ENCODE measurements around the gene PIP4P1.
A peak's percentile ranks its signal among the peaks of the same experiment; 100 is the strongest.

PIP4P1 gene

DNA sequence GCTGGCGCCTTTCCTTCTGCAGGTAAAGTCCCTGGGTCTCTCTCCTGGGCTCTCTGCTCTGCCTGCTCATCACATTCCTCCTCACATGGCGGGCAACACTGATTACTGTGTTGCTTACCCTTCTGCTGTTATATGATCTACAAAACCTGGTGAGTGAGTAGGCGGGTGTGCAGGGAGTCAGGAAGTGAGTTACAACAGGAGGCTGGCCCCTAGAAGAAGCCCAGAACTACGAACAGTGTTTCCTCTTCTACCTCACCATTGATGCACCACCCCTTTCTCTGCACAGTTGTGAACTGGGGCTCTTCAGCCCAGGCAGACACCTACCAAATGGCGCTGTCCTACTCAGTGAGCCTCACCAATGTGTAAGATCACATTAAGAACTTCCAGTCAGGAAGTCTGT lies 20.4 kb downstream of the PIP4P1 start:
- Mint-ChIP-seq H3K9me3 (no peaks in the 10 kb centered on the region), H3K4me3 (peak overlapping the region in 1 of 2 donors; percentile 28), H3K27ac (peak overlapping the region in 1 of 2 donors; percentile 41), H3K36me3 (ENCODE audit: insufficient read depth) (no peaks in the 10 kb centered on the region), H3K4me1 (ENCODE audit: low read depth in 2 of 2) (peaks cover 6 to 7% of the 10 kb centered on the region in 2 donors), H3K27me3 (peaks cover 0 to 7% of the 10 kb centered on the region in 2 donors)
- DNase-seq = peak in 1 of 3 experiments; percentile 7
- ATAC-seq (replicated peaks) = peak; percentile 87

DNA sequence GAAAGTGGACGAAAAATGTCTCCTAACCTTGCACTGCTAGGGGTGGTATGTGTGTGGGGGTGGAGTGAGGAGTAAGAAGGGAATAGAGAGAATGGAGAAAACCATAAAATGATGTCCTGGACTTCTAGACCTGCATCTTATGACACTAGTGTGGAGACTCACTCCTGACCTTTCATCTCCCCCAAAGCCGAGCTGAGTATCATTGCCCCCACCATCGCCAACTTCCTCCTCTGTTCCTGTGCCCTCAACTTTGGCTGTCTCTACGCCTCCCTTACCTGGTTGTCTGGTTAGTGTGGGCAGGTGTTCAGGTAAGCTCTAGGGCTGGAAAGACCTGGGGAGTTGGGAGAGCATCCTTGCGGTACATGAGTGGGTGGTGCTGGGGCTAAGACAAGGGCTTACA lies 20.8 kb downstream of the PIP4P1 start:
- no peak for ATAC-seq (replicated peaks)
- H3K27ac Mint-ChIP-seq = peak overlapping the region in 1 of 2 donors; percentile 41
- no peak for DNase-seq
- H3K9me3 Mint-ChIP-seq = no peaks in the 10 kb centered on the region
- H3K4me1 Mint-ChIP-seq (ENCODE audit: low read depth in 2 of 2) = peaks cover 6 to 7% of the 10 kb centered on the region in 2 donors
- H3K36me3 Mint-ChIP-seq (ENCODE audit: insufficient read depth) = no peaks in the 10 kb centered on the region
- no peak overlapping the region for H3K4me3 Mint-ChIP-seq
- H3K27me3 Mint-ChIP-seq = peaks cover 0 to 7% of the 10 kb centered on the region in 2 donors

GRCh38 chr14:20438664-20439063 lies 22.6 kb downstream of the PIP4P1 start:
- Mint-ChIP-seq H3K36me3 (ENCODE audit: insufficient read depth) (no peaks in the 10 kb centered on the region), H3K9me3 (no peaks in the 10 kb centered on the region), H3K4me3 (no peak overlapping the region), H3K27ac (no peak overlapping the region), H3K27me3 (peaks cover 0 to 7% of the 10 kb centered on the region in 2 donors), H3K4me1 (ENCODE audit: low read depth in 2 of 2) (peaks cover 6 to 7% of the 10 kb centered on the region in 2 donors)
- DNase-seq = no peak
- no peak for ATAC-seq (replicated peaks)

DNA sequence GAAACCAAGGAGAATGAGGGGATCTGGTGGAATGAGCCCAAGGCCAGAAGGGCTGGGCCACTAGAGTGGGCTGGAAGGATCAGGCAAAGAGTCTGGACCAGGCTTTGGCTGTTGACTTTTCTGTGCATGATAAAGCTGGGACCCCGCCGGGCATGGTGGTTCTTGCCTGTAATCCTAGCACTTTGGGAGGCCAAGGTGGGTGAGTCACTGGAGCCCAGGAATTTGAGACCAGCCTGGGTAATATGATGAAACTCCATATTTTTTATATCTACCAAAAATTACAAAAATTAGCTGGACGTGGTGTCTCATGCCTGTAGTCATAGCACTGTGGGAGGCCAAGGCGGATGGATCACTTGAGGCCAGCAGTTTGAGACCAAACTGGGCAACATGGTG lies 24.9 kb downstream of the PIP4P1 start:
- H3K27ac Mint-ChIP-seq = no peak overlapping the region
- no peak for ATAC-seq (replicated peaks)
- H3K4me3 Mint-ChIP-seq = no peak overlapping the region
- H3K36me3 Mint-ChIP-seq (ENCODE audit: insufficient read depth) = no peaks in the 10 kb centered on the region
- H3K27me3 Mint-ChIP-seq = peaks cover 0 to 7% of the 10 kb centered on the region in 2 donors
- peaks cover 6 to 7% of the 10 kb centered on the region in 2 donors for H3K4me1 Mint-ChIP-seq (ENCODE audit: low read depth in 2 of 2)
- no peaks in the 10 kb centered on the region for H3K9me3 Mint-ChIP-seq
- DNase-seq = no peak

DNA sequence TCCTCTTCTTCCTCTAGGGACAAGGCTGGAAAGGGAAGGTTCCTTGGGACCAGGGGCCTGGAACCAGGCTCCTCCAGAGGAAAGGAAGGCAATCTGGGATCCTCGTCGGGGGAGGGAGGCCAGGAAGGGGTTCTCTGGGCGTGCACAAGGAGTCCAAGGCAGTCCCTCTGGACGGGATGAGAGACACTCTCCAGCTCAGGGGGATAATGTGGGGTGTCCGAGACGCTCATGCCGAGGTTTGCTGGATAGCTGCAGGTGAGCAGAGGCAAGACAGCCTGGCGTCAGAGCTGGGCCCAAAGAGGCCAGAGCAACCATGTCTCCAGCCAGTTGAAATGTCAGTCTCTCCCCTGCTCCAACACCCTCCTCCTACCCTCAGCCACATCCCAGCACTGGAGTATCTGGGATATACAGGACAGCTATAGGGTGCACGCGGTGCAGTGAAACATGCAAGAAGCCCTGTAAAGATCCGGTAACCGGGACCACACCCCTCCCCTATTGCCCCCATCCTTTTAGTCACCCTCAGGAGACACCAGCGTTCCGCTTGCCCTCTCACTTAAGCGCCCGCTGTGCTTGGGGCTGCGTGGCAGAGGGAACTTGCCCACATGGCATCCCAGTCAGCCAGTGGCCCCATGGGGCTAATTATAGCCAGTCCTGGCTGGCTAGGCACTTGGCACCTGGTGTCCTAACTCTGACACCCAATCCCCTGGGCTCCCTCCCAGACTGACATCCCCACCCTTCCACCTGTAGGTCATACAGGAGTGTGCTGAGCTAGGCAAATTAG lies 25.5 kb downstream of the PIP4P1 start, which contains the start of gene KLHL33:
TSS of gene KLHL33 (minus strand) at position 585 of the 781 bp plus-strand sequence. CDS start at position 230, 355 bp downstream.
- Mint-ChIP-seq H3K9me3 (no peaks in the 10 kb centered on the region), H3K4me3 (no peak within 1 kb of the TSS), H3K4me1 (ENCODE audit: low read depth in 2 of 2) (peaks cover 3 to 4% of the 10 kb centered on the region in 2 donors), H3K36me3 (ENCODE audit: insufficient read depth) (no peaks in the 10 kb centered on the region), H3K27me3 (peaks cover 0 to 7% of the 10 kb centered on the region in 2 donors), H3K27ac (no peak within 1 kb of the TSS)
- DNase-seq (no peak), ATAC-seq (replicated peaks) (no peak)

DNA sequence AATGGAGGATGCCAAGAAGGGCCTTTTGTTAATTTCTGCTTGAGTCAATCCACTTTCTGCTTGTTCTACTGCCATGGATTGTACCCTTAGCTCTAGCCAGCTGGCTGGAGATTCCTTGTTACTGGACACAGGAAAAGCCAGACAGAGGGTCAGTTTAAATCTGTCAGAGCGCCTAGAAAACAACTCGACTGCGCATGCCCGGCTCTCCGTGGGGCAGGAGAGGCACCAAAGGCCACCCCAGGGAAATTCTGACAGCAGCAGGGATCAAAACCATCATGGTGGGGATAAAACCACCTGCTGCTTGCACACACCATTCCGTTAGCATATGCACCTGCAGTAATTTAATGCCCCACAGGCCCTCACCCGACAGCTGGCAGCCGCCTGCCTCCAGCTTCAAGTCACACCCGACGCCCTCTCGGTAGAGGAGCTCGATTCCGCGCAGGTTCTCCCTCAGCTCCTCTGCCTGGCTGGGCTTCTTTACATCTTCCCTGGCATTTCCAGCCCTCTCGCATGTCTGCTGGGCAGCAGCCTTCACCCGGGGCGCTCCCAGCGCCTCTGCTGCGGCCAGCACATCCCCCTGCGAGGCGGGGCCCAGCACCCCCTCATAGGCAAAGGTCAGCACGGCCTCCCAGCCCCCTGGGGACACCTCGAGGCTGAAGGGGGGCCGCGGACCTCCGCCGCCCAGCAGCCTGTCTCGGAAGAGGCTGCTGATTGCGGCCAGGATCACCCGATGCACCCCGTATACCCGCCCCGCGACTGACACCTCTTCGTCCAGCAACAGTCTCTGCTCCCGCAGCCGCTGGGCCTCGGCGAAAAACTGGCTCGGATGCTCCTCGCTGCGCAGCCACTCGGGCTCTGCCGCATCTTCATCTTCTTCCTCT lies 26.3 kb downstream of the PIP4P1 start:
- ATAC-seq (replicated peaks) (no peak), DNase-seq (no peak)
- no peaks in the 10 kb centered on the region for H3K9me3 Mint-ChIP-seq
- H3K27ac Mint-ChIP-seq = no peak overlapping the region
- no peak overlapping the region for H3K4me3 Mint-ChIP-seq
- peaks cover 0 to 7% of the 10 kb centered on the region in 2 donors for H3K27me3 Mint-ChIP-seq
- no peaks in the 10 kb centered on the region for H3K4me1 Mint-ChIP-seq (ENCODE audit: low read depth in 2 of 2)
- no peaks in the 10 kb centered on the region for H3K36me3 Mint-ChIP-seq (ENCODE audit: insufficient read depth)

- ATAC-seq (replicated peaks) (no peak), DNase-seq (no peak)
- Mint-ChIP-seq H3K27me3 (no peaks in the 10 kb centered on the region), H3K36me3 (ENCODE audit: insufficient read depth) (no peaks in the 10 kb centered on the region), H3K27ac (peak overlapping the region in 1 of 2 donors; percentile 81), H3K4me1 (ENCODE audit: low read depth in 2 of 2) (peaks cover 9 to 11% of the 10 kb centered on the region in 2 donors), H3K9me3 (no peaks in the 10 kb centered on the region), H3K4me3 (no peak overlapping the region)
These were observed 31.2 kb downstream of the PIP4P1 start for GRCh38 chr14:20429801-20430669.

GRCh38 chr14:20428802-20429201 lies 32.4 kb downstream of the PIP4P1 start:
- no peaks in the 10 kb centered on the region for H3K27me3 Mint-ChIP-seq
- peak overlapping the region; percentile 81 to 84 for H3K27ac Mint-ChIP-seq
- peak overlapping the region; percentile 30 to 45 for H3K4me3 Mint-ChIP-seq

DNA sequence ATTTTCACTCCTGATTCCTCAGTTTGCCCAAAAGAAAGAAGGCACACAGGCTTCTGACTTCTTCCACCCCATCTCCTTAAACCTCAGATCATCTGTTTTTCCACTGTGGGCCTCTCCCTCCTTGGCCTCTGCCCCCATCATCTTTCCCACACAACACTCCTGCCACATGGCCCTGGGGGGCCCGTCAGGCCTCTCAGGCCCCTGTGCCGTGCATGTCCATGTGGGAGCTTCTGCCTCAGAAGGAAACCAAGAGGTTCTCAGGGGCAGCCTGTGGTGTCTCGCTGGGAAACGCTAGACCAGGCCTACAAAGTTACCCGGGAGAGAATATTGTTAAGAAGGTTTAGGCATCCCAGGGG lies 33.2 kb downstream of the PIP4P1 start:
- ATAC-seq (replicated peaks) = no peak
- Mint-ChIP-seq H3K27ac (peak overlapping the region; percentile 81 to 84), H3K4me1 (ENCODE audit: low read depth in 2 of 2) (peaks cover 9 to 11% of the 10 kb centered on the region in 2 donors)

More at GRCh38 chr14:20428802-20429201, 32.4 kb downstream of the PIP4P1 start:
- Mint-ChIP-seq H3K9me3 (no peaks in the 10 kb centered on the region), H3K36me3 (ENCODE audit: insufficient read depth) (no peaks in the 10 kb centered on the region), H3K4me1 (ENCODE audit: low read depth in 2 of 2) (peaks cover 9 to 11% of the 10 kb centered on the region in 2 donors)
- DNase-seq (no peak), ATAC-seq (replicated peaks) (no peak)

DNA sequence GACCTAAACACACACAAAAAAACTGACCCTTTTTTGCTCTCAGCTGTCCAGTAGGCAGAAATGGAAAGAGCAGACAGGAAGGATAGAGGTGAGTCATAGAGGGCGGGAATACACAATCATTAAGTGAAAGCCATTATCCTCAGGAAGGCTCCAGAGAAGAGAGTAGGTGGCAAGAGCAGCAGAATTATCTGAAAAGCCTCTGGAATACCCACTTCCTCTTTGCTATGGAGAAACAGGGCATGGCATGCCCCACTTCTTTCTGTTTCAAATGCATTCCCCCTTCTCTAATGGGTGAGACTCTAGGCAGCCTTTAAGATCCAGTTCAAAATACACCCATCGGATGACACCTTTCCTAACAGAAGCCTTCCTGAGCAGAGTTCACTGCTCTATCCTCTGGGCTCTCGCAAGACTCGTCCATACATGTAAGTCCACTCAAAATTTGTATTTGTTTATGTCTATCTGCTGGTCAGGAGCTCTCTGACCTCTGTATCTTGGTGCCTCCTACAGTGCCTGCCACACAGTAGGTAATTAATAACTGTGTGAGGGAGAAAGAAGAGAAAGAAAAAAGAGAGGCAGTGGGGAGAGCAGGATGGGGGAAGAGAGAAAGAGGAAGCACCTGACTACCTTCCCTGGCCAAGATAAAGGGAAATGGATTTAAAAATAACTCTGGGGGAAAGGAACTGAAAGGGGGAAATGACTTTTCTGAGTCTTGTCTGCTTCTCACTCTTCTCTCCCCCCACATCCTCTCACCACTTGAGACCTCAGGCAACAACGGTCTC lies 33.8 kb downstream of the PIP4P1 start:
- peak; percentile 41 for ATAC-seq (replicated peaks)
- Mint-ChIP-seq H3K36me3 (ENCODE audit: insufficient read depth) (no peaks in the 10 kb centered on the region), H3K27me3 (no peaks in the 10 kb centered on the region), H3K4me3 (peak overlapping the region; percentile 11 to 42), H3K4me1 (ENCODE audit: low read depth in 2 of 2) (peaks cover 9 to 11% of the 10 kb centered on the region in 2 donors), H3K9me3 (no peaks in the 10 kb centered on the region), H3K27ac (peak overlapping the region; percentile 81 to 84)
- DNase-seq = no peak

More for the DNA sequence above, 33.2 kb downstream of the PIP4P1 start:
- Mint-ChIP-seq H3K4me3 (peak overlapping the region; percentile 11 to 42), H3K9me3 (no peaks in the 10 kb centered on the region), H3K36me3 (ENCODE audit: insufficient read depth) (no peaks in the 10 kb centered on the region), H3K27me3 (no peaks in the 10 kb centered on the region)
- no peak for DNase-seq

- H3K36me3 Mint-ChIP-seq (ENCODE audit: insufficient read depth) = no peaks in the 10 kb centered on the region
- H3K27me3 Mint-ChIP-seq = no peaks in the 10 kb centered on the region
- no peak for DNase-seq
- no peaks in the 10 kb centered on the region for H3K9me3 Mint-ChIP-seq
- no peak for ATAC-seq (replicated peaks)
- peaks cover 9 to 11% of the 10 kb centered on the region in 2 donors for H3K4me1 Mint-ChIP-seq (ENCODE audit: low read depth in 2 of 2)
- H3K27ac Mint-ChIP-seq = no peak overlapping the region
- no peak overlapping the region for H3K4me3 Mint-ChIP-seq
These were observed 36.4 kb downstream of the PIP4P1 start for GRCh38 chr14:20424851-20425250.

GRCh38 chr14:20422886-20423285 lies 38.3 kb downstream of the PIP4P1 start:
- no peak overlapping the region for H3K4me3 Mint-ChIP-seq
- H3K27ac Mint-ChIP-seq = no peak overlapping the region
- H3K9me3 Mint-ChIP-seq = no peaks in the 10 kb centered on the region
- DNase-seq = no peak
- peaks cover 6 to 8% of the 10 kb centered on the region in 2 donors for H3K4me1 Mint-ChIP-seq (ENCODE audit: low read depth in 2 of 2)
- no peaks in the 10 kb centered on the region for H3K36me3 Mint-ChIP-seq (ENCODE audit: insufficient read depth)
- no peaks in the 10 kb centered on the region for H3K27me3 Mint-ChIP-seq
- no peak for ATAC-seq (replicated peaks)

All from effector memory CD8-positive, alpha-beta T cell (primary cell).